ENCODE data around the gene ATXN2. TPM values are rescaled to one million over a fixed set of nuclear protein-coding genes. Genes with fewer than 3 reads are reported as not detected.

Gene ATXN2
- total RNA-seq, 1 donor from 2014 or later: 71.0 TPM

- Mint-ChIP-seq H3K4me3 (no peak overlapping the region), H3K36me3 (ENCODE audit: low read depth) (no peaks in the 10 kb centered on the region), H3K9me3 (no peaks in the 10 kb centered on the region), H3K27me3 (ENCODE audit: low read depth) (no peaks in the 10 kb centered on the region), H3K4me1 (peaks cover 26% of the 10 kb centered on the region), H3K27ac (ENCODE audit: unreplicated experiment) (no peak overlapping the region)
- no peak for DNase-seq (ENCODE audit: low read depth, low spot score)
- no peak for TF ChIP-seq CTCF (conservative IDR thresholded peaks at IDR 0.05)
Observed at GRCh38 chr12:111428728-111429175, 170.4 kb downstream of the ATXN2 start.

DNA sequence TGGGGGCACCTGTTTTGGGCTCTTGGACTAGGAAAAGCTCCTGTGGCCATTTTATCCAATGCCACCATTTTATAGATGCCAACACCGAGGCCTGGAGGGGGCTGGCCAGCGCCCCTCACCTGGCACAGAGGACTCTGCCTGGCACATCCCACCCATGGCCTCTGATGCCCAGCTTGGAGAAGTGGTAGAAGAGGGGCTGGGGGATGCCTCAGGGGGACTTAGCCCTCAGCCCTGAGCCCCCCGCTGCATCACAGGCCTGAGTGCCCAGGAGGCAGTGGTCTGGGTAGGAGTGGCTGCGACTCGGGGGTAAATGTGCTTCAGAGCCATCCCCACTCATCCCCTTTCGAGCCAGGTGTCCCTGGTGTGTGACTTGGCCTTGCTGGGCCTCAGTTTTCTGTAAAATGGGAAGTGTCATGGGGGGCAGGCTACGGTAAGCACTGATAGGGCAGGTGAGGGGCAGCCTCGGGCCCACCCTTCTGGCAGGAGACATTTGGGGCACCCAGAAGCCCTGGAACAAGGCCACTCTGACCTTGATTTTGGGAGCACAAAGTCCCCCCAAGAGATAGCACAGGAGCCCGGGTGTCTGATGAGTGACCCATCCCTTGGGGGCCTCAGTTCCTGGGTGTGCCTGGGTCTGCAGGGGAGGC, 170.9 kb downstream of the ATXN2 start:
- TF ChIP-seq CTCF (conservative IDR thresholded peaks at IDR 0.05): no peak
- H3K27ac Mint-ChIP-seq (ENCODE audit: unreplicated experiment): no peak overlapping the region
- peaks cover 26% of the 10 kb centered on the region for H3K4me1 Mint-ChIP-seq
- H3K36me3 Mint-ChIP-seq (ENCODE audit: low read depth): no peaks in the 10 kb centered on the region
- H3K27me3 Mint-ChIP-seq (ENCODE audit: low read depth): no peaks in the 10 kb centered on the region
- no peak overlapping the region for H3K4me3 Mint-ChIP-seq
- H3K9me3 Mint-ChIP-seq: no peaks in the 10 kb centered on the region
- DNase-seq (ENCODE audit: low read depth, low spot score): no peak

GRCh38 chr12:111427417-111428074, 171.6 kb downstream of the ATXN2 start:
- no peaks in the 10 kb centered on the region for H3K27me3 Mint-ChIP-seq (ENCODE audit: low read depth)
- no peak overlapping the region for H3K4me3 Mint-ChIP-seq
- peaks cover 22% of the 10 kb centered on the region for H3K4me1 Mint-ChIP-seq
- H3K9me3 Mint-ChIP-seq: no peaks in the 10 kb centered on the region
- no peak overlapping the region for H3K27ac Mint-ChIP-seq (ENCODE audit: unreplicated experiment)
- no peaks in the 10 kb centered on the region for H3K36me3 Mint-ChIP-seq (ENCODE audit: low read depth)
- DNase-seq (ENCODE audit: low read depth, low spot score): no peak
- TF ChIP-seq CTCF (conservative IDR thresholded peaks at IDR 0.05): no peak

DNA sequence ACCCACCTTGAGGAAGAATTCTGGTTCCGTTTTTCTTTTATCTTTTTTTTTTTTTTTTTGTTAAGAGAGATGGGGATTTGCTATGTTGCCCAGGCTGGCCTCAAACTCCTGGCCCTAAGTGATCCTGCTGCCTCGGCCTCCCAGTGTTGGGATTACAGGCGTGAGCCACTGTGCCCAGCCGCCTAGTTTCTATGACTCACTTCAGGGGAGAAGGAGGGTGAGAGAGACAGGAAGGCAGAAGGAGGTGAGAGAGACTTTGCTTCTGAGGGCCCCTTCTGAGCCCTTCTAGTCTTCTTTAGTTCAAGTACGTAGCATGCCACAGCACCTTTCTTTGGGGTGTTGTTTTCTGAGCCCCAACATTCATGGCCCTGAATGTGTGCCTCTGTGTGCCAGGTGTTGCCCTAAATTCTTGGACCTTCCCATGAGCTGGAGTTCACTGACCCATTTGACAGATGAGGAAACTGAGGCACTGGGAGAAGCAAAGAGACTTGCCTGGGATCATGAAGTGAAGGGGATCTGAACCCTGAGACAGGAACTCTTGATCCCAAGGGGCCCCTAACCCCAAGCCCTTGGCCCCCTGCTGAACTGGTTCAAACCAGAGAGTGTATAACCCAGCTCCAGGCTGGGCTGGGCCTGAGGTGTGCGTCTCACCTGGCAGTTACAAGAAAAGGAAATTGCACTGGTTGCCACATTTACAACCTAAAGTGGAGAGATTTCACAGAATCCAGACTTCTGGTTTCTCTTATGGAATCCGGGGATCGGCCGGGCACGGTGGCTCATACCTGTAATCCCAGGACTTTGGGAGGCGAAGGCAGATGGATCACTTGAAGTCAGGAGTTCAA, 172.6 kb downstream of the ATXN2 start:
- peaks cover 17% of the 10 kb centered on the region for H3K4me1 Mint-ChIP-seq
- H3K27ac Mint-ChIP-seq (ENCODE audit: unreplicated experiment): no peak overlapping the region
- H3K4me3 Mint-ChIP-seq: no peak overlapping the region
- no peak for TF ChIP-seq CTCF (conservative IDR thresholded peaks at IDR 0.05)
- no peaks in the 10 kb centered on the region for H3K27me3 Mint-ChIP-seq (ENCODE audit: low read depth)
- H3K9me3 Mint-ChIP-seq: no peaks in the 10 kb centered on the region
- H3K36me3 Mint-ChIP-seq (ENCODE audit: low read depth): no peaks in the 10 kb centered on the region
- DNase-seq (ENCODE audit: low read depth, low spot score): no peak

DNA sequence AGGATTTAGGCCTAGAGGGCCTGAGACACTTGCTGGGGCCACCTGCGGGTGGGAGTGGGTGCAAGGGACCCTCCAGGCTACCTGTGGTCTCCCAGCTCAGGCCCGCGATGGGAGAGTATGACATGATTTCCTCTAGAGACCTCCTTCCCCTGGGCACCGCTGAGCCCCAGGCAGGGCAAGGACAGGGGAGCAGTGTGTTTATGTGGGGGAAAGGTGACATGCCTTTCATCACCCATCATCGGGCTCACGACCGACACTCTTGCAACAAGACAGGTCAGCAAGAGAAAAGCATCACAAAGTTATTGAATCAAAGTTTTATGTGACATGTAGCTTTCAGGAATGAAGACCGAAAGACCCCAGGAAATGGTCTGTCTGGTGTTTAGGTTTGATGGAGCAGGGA, 173.5 kb downstream of the ATXN2 start:
- H3K36me3 Mint-ChIP-seq (ENCODE audit: low read depth): no peaks in the 10 kb centered on the region
- no peak for TF ChIP-seq CTCF (conservative IDR thresholded peaks at IDR 0.05)
- no peak for DNase-seq (ENCODE audit: low read depth, low spot score)
- H3K4me1 Mint-ChIP-seq: peaks cover 11% of the 10 kb centered on the region
- no peaks in the 10 kb centered on the region for H3K27me3 Mint-ChIP-seq (ENCODE audit: low read depth)
- H3K4me3 Mint-ChIP-seq: no peak overlapping the region
- H3K27ac Mint-ChIP-seq (ENCODE audit: unreplicated experiment): no peak overlapping the region
- no peaks in the 10 kb centered on the region for H3K9me3 Mint-ChIP-seq

Data from neural crest cell (in vitro differentiated cells).